ENCODE data around the gene USP32. TPM values are rescaled to one million over a fixed set of nuclear protein-coding genes. Genes with fewer than 3 reads are reported as not detected.

USP32 gene
- total and polyA plus RNA-seq, 10 of the 15 experiments (the other 5 are each of a cell fraction or from before 2014, with no cell fraction given), result 7.8 to 37.3 (median 25.5) TPM

DNA sequence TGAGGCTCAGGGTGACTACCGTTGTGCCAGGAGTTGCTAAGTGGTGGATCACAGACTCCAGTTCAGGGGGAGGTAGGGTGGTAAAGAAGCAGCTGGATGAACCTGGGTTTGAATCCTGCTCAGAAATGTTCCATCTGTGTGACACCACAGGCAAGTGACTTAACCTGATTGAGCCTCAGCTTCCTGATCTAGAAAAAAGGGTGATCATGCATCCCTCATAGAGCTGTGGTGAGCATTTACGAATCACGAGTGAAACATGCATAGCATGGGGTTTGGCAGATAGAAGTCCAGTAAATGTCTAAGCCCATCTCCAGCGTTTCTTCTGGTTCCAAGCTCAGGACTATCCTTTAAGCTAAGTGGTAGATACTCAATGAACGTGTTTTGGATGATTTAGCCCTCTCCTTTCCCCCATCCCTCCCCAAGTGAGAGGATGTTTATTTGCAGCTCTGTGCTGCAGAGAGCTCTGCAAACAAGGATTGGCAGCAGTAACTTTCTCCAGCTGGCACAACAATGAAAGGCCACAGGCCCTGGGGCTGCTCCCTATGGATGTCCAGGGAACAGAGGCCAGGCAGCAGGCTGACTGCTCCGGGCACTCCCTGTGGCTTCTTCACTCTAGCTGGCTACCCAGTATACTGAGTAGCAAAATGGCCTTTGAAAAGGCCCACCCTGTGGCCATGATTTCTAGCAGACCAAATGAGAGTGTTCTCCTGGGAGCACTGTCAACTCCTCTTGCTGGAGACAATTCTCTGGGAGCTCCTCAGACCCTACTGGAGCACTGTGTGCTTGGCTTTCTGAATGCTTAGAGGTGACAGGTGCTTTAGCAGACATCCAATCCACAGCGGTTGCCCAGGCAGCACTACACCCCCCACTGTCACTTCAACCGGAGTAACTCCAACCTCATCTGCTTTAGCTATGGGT, 220.8 kb downstream of the USP32 start (continued):
- TF ChIP-seq MEF2B (IDR thresholded peaks at IDR 0.05; ENCODE audit: partially characterized antibody, poor library complexity, severe bottlenecking), result no peak
- TF ChIP-seq, protein P1, sequence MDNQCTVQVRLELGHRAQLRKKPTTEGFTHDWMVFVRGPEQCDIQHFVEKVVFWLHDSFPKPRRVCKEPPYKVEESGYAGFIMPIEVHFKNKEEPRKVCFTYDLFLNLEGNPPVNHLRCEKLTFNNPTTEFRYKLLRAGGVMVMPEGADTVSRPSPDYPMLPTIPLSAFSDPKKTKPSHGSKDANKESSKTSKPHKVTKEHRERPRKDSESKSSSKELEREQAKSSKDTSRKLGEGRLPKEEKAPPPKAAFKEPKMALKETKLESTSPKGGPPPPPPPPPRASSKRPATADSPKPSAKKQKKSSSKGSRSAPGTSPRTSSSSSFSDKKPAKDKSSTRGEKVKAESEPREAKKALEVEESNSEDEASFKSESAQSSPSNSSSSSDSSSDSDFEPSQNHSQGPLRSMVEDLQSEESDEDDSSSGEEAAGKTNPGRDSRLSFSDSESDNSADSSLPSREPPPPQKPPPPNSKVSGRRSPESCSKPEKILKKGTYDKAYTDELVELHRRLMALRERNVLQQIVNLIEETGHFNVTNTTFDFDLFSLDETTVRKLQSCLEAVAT (IDR thresholded peaks at IDR 0.05), result no peak

DNA sequence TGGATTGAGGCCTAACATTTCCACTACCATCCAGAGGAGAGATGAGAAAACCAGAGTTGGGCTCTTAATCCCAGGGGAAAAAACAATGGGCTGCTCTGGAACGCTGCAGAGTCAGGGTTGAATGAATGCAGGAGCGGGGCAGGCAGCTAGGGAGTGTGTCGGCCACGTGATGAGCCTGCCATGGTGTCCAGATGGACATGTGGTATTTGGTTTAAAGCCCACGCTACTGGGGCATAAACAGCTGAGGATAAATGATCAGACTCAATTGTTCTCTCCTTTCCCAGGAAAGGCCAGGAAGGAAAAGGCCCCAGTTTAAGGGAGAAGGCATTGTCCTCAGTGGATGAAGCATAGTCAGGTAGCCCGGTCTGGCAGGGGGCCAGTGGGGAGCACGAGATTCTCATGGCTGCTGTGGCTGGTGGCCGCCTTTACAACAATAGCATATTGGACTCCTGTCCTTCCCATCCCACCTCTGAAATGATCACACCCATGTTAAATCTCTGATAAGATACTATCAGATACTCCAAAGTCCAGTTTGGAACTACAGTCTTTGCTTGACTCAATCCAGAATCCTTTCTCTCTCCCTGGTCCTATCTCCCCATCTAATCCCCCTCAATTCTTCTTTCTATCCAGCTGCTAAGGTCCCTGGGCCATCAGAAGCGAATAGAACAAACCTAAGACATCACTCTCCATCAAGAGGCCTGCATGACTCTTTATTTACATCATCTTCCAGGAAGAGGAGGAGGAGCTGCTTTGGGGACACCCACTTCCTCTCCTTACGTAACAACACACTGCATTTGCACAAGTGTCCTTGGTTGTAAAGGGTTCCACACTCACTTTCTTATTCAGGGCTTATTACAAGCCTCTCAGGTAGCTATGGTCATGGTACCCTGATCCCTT, 221.8 kb downstream of the USP32 start:
- no peak overlapping the region for H2AFZ ChIP-seq (ENCODE audit: control insufficient read depth, low read depth, low read length)
- no peaks in the 10 kb centered on the region for H4K20me1 ChIP-seq (ENCODE audit: control insufficient read depth, insufficient read depth)
- ChIA-PET CTCF (interaction anchor here (0.9 to 2.1 kb wide), 4 partner anchors 8 to 29 kb away, joined by 3 to 8 read pairs (median 4); no protein-coding TSS in a partner anchor), RAD21 (ENCODE audit: unreplicated experiment) (interaction anchor here (0.7 to 2.0 kb wide), 2 partner anchors 9 to 32 kb away, joined by 3 to 5 read pairs; no protein-coding TSS in a partner anchor), SMC1A (ENCODE audit: uncharacterized antibody, unreplicated experiment) (no interaction called here), POLR2A (interaction anchor here (0.6 to 0.9 kb wide), 2 partner anchors 10 to 144 kb away, joined by 4 to 5 read pairs; no protein-coding TSS in a partner anchor)
- no peak for DNase-seq (ENCODE audit: low read depth, low spot score)
- intact Hi-C loops (cut with micrococcal nuclease; ENCODE audit: unreplicated experiment) (no loop called here), in situ Hi-C loops (cut with MboI) (no loop called here)
- ATAC-seq, result no peak; the same call in 2 of the 3 replicates
- H3K9me3 ChIP-seq (replicated peaks; ENCODE audit: control insufficient read depth, insufficient read depth, low read length), result no peaks in the 10 kb centered on the region
- WGBS (ENCODE audit: insufficient coverage, insufficient replicate concordance, low lambda C conversion rate, missing lambda C conversion rate), result 72% methylated on average over 10 of the region's 10 CpGs
- no peak for FAIRE-seq
- no peak overlapping the region for H3K4me2 ChIP-seq (ENCODE audit: control insufficient read depth, insufficient read depth)
- H3K79me2 ChIP-seq (ENCODE audit: control insufficient read depth, insufficient read depth, low read length), result no peaks in the 10 kb centered on the region
- BruUV-seq (replicated peaks), result no TSS peak
- no peaks in the 10 kb centered on the region for H3K27me3 ChIP-seq (replicated peaks in 1 of 2; ENCODE audit: control insufficient read depth in 2 of 2, insufficient read depth in 2 of 2, low read length in 1 of 2)
- no peaks in the 10 kb centered on the region for H3K4me1 ChIP-seq (ENCODE audit: control insufficient read depth, insufficient read depth, low read length)
- H3K27ac ChIP-seq (ENCODE audit: control insufficient read depth, insufficient read depth), result no peak overlapping the region
- no peaks in the 10 kb centered on the region for H3K36me3 ChIP-seq (ENCODE audit: control insufficient read depth in 2 of 2, insufficient read depth in 2 of 2, low read length in 1 of 2)
- H3K4me3 ChIP-seq, result no peak overlapping the region
- H3K9ac ChIP-seq (ENCODE audit: control insufficient read depth, insufficient read depth, low read length), result no peak overlapping the region
- TF ChIP-seq, protein P2, sequence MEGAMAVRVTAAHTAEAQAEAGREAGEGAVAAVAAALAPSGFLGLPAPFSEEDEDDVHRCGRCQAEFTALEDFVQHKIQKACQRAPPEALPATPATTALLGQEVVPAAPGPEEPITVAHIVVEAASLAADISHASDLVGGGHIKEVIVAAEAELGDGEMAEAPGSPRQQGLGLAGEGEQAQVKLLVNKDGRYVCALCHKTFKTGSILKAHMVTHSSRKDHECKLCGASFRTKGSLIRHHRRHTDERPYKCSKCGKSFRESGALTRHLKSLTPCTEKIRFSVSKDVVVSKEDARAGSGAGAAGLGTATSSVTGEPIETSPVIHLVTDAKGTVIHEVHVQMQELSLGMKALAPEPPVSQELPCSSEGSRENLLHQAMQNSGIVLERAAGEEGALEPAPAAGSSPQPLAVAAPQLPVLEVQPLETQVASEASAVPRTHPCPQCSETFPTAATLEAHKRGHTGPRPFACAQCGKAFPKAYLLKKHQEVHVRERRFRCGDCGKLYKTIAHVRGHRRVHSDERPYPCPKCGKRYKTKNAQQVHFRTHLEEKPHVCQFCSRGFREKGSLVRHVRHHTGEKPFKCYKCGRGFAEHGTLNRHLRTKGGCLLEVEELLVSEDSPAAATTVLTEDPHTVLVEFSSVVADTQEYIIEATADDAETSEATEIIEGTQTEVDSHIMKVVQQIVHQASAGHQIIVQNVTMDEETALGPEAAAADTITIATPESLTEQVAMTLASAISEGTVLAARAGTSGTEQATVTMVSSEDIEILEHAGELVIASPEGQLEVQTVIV (IDR thresholded peaks at IDR 0.05; ENCODE audit: borderline replicate concordance, partially characterized antibody), result no peak
- TF ChIP-seq NR2F1 (conservative IDR thresholded peaks at IDR 0.05) (no peak), RAD51 (IDR thresholded peaks at IDR 0.05) (no peak), IKZF1 (conservative IDR thresholded peaks at IDR 0.05) (no peak), ZNF384 (IDR thresholded peaks at IDR 0.05; ENCODE audit: borderline replicate concordance, low read depth, low read length) (no peak), YY1 (IDR thresholded peaks at IDR 0.05; ENCODE audit: low read depth, low read length) (no peak), RB1 (IDR thresholded peaks at IDR 0.05; ENCODE audit: borderline replicate concordance) (no peak), SMAD5 (IDR thresholded peaks at IDR 0.05; ENCODE audit: low read depth) (no peak), JUND (IDR thresholded peaks at IDR 0.05; ENCODE audit: low read depth, low read length) (no peak)
- TF ChIP-seq, protein P3, sequence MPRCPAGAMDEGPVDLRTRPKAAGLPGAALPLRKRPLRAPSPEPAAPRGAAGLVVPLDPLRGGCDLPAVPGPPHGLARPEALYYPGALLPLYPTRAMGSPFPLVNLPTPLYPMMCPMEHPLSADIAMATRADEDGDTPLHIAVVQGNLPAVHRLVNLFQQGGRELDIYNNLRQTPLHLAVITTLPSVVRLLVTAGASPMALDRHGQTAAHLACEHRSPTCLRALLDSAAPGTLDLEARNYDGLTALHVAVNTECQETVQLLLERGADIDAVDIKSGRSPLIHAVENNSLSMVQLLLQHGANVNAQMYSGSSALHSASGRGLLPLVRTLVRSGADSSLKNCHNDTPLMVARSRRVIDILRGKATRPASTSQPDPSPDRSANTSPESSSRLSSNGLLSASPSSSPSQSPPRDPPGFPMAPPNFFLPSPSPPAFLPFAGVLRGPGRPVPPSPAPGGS (IDR thresholded peaks at IDR 0.05; ENCODE audit: borderline replicate concordance, insufficient read depth, low read depth, low read length, poor library complexity, severe bottlenecking), result no peak

All from GM12878 (cell line).